T-helper 2 cell (primary cell): ENCODE results near the gene ADARB2.
"Not testable (repeated sequence)": the region's sequence is repeated elsewhere in the genome, so short reads cannot be mapped to it uniquely, and the experiment has no call there.

ENCODE experiments used
- DNase-seq, 5 experiments: peaks; one replicate each; pipeline versions ENCODE4 v3.0.0 to v3.0.0-alpha.2; 2012 to 2022

The ADARB2 gene

DNA sequence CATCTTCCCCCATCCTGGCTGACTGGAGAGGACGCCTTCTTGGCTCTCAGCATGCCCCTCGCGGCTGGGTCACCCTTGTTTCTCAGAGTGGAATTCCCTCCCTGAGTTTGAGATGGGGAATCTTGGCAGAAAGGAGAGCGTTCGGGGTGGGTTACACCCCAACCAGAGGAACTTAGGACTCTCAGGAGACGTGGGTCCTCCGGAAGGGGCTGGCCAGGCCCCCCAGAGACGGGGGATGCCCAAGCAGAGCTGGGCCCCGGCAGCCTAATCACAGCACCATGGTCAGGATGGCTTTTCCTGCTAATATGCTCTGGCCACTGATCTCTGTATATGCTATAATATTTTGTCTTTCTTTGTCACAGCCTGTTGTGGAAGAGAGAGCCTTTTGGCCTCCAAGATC lies 466.8 kb downstream of the ADARB2 start:
- no peak for DNase-seq

- no peak for DNase-seq
Measured at GRCh38 chr10:1268831-1269230, 468.5 kb downstream of the ADARB2 start.

- DNase-seq = no peak
Measured at GRCh38 chr10:1267568-1267967, 469.8 kb downstream of the ADARB2 start.

DNA sequence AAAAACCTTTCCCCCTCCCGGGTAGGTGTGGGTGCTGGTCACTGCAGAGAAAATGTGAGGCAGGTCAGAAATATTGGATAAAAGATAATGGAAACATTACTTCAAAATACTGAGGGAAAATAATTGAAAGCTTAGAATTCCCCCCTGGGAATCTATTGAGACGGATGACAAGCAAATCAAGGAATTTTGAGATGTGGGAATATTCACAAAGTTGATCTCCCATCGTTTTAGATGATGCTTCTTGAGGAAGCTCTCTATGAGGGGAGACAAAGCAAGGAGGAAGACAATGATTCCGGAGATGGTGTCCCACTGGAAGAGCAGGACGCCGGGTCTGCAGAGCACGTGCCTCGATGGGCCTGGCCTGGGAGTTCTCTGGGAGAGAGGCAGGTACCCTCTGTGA lies 470.2 kb downstream of the ADARB2 start:
- DNase-seq = no peak

GRCh38 chr10:1266033-1266802 lies 471.1 kb downstream of the ADARB2 start:
- no peak for DNase-seq

DNA sequence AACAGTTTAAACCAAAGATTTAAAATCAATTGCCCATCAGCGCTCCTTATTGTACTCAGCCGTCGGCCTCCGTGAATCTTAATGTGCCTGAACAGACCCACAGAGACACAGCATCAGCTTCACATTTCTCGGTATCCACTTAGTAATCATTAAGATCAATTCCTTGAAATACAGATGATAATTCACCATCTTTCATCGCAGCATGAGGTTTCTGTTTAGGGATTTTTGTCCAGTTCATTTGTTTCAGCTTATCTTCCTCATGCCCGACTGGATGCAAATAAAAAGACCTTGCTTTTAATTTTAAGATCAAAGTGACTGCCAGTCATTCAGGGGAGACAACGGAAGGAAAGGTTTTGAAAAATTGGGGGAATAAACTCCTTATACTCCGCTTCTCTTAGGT lies 473.3 kb downstream of the ADARB2 start:
- DNase-seq = no peak

DNA sequence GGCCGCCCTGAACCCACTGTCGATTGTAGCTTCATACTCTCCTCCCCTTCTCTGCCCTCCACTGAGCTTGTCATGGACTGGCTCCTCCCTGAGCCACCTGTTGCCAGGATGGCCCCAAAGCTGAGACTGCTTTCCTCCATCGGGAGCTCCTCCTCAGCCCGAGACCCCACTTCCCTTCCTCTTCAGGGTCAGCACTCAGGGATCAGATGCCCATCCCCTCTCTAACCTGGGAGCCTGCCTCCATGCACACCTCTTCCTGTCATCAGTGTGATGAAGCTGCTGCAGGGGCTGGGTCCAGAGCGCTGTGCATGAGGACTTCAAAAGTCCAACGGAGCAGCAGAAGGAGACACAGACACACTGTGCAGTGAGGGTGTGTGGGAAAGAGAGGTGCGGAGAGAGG lies 480.1 kb downstream of the ADARB2 start:
- DNase-seq = no peak

GRCh38 chr10:1256432-1256725 lies 480.9 kb downstream of the ADARB2 start:
- DNase-seq = peak in 1 of 5 experiments; percentile 58

GRCh38 chr10:1255600-1256431 lies 481.5 kb downstream of the ADARB2 start:
- no peak for DNase-seq

DNA sequence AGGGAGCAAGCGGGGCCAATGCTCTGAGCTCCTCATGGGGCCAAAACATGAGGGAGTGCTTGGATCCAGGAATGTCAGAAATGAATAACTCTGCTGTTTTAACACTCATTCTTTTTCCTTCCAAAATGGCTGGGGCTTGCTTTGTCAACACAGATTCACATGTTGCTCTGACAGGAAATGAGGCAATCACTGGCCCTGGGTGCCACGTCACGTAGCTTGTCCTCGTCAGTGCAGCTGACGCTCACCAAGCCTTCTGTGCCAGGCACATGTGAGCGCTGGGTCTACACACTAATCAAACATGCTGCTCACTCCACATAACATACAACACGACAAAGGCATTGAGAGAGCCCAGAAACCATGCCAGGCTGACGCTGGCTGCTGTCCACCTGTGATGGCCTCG lies 482.2 kb downstream of the ADARB2 start:
- peak in 1 of 5 experiments; percentile 27 for DNase-seq

- peak in 1 of 5 experiments; percentile 60 for DNase-seq
Measured at GRCh38 chr10:1253523-1254353, 483.6 kb downstream of the ADARB2 start.

GRCh38 chr10:1251769-1252168 lies 485.6 kb downstream of the ADARB2 start:
- no peak for DNase-seq

DNA sequence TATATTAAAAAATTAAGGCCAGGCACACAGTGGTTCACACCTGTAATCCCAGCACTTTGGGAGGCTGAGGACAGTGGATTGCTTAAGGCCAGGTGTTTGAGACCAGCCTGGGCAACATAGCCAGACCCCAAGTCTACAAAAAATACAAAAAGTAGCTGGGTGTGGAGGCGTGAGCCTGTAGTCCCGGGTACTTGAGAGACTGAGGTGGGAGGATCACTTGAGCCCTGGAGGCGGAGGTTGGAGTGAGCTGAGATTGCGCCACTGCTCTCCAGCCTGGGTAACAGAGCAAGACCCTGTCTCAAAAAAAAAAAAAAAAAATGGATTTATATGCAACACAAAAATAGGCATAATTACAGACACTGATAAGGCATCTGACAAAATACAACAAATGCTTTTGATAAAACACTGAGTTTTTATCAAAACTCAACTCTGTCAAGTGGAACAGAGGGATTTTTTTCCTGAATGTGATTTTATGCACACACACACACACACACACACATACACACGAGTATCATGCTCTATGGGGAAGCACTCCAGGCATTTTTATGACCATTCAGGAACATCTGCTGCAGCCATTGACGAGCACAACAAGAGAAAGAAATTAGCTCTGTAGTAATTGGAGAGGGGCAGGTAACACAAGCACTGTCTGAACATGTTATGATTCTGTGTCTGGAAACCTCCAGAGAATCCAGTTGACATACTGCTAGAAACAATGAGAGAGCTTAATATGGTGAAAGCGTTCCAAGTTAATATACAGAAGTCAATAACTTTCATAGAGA lies 488.0 kb downstream of the ADARB2 start:
- DNase-seq = no peak

DNA sequence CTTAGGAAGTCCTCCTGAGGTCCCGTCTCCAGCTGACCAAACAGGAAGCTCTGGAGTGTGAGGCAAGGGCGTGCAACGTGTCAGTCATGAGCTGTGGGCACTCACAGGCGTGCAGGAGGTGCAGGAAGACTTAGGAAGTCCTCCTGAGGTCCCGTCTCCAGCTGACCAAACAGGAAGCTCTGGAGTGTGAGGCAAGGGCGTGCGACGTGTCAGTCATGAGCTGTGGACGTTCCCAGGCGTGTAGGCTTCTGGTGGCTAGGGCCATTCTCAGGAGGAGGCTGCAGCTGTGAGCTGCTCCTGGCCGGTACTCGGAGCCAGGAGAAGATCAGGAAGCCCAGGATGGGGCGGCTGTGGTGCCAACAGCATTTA lies 489.1 kb downstream of the ADARB2 start:
- not testable (repeated sequence) for DNase-seq

GRCh38 chr10:1247598-1248261 lies 489.6 kb downstream of the ADARB2 start:
- no peak for DNase-seq

- DNase-seq = no peak
Measured at GRCh38 chr10:1244493-1244892, 492.8 kb downstream of the ADARB2 start.

GRCh38 chr10:1243486-1244234 lies 493.7 kb downstream of the ADARB2 start:
- DNase-seq = no peak

DNA sequence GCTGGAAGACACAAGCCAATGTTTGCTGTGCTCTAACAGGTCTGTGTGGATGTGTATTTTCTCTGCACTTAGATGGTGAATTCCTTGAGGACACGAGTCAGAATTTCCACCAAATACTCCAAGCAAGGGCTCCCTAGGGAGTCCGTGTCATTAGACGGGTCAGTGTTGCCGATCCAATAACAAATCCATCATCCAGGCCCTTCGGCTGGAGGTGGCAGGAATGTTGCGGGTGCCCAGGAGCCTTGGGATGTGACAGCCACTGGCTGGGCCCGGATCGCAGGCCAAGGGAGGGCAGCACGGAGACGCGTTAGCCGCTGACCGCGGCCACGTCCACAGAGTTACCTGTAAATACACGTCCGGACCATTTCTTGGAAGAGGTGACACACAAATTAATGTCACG lies 494.4 kb downstream of the ADARB2 start:
- no peak for DNase-seq

- no peak for DNase-seq
Measured at GRCh38 chr10:1241973-1242935, 495.1 kb downstream of the ADARB2 start.

GRCh38 chr10:1241322-1241890 lies 495.9 kb downstream of the ADARB2 start:
- no peak for DNase-seq
